ENCODE measurements around the gene RASSF4. TPM values are rescaled to one million over a fixed set of nuclear protein-coding genes. Genes with fewer than 3 reads are reported as not detected.

The RASSF4 gene
- total RNA-seq, 4 donors from 2014 or later, result 1.7 to 22.5 (median 7.4) TPM

DNA sequence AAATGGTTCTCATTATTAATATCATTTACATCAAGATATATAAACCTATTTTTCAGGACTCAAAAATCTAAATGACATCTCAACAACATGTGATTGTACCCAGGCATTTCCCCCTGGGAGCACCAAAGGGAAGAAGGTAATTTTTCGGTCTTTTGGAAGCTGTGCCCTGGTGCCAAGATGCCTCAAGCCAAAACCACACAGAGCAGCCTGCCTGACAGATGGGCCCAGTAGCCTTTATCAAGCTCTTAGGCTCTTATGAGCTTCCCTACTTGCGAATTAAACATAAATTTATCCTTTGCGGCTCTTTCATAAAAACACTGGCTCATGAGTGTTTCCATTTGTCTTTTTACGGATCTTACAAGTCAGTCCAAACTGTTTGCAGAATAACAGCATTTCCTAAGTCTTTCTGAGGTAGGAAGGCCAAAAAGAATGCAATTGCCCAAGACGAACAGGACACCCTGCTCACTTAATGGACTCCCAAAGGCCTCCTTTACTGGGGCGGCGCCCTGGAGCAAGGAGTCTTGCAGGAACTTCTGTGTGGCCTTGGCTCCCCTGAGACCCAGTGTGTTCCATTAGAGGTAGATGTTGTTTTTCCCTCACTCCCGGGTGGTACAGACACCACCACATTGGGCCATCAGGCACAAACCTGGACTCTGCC is 4.1 kb upstream of the RASSF4 start:
- Histone ChIP-seq H3K27ac (peak overlapping the region in 3 of 4 donors; percentile 8 to 57 (median 31)), H3K4me3 (no peak overlapping the region), H3K9me3 (no peaks in the 10 kb centered on the region), H3K36me3 (peaks cover 0 to 8% (median 0%) of the 10 kb centered on the region in 3 donors), H3K27me3 (no peaks in the 10 kb centered on the region), H3K4me1 (peaks cover 7 to 33% (median 22%) of the 10 kb centered on the region in 3 donors)
- intact Hi-C loops (cut with DNase I), result no loop called here
- TF ChIP-seq POLR2A (IDR thresholded peaks at IDR 0.05), result no peak
- TF ChIP-seq, protein P1, sequence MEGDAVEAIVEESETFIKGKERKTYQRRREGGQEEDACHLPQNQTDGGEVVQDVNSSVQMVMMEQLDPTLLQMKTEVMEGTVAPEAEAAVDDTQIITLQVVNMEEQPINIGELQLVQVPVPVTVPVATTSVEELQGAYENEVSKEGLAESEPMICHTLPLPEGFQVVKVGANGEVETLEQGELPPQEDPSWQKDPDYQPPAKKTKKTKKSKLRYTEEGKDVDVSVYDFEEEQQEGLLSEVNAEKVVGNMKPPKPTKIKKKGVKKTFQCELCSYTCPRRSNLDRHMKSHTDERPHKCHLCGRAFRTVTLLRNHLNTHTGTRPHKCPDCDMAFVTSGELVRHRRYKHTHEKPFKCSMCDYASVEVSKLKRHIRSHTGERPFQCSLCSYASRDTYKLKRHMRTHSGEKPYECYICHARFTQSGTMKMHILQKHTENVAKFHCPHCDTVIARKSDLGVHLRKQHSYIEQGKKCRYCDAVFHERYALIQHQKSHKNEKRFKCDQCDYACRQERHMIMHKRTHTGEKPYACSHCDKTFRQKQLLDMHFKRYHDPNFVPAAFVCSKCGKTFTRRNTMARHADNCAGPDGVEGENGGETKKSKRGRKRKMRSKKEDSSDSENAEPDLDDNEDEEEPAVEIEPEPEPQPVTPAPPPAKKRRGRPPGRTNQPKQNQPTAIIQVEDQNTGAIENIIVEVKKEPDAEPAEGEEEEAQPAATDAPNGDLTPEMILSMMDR (IDR thresholded peaks at IDR 0.05), result no peak
- WGBS, 2 donors, result 85 to 91% methylated on average over 7 to 8 of the region's 8 CpGs
- no peak for DNase-seq

DNA sequence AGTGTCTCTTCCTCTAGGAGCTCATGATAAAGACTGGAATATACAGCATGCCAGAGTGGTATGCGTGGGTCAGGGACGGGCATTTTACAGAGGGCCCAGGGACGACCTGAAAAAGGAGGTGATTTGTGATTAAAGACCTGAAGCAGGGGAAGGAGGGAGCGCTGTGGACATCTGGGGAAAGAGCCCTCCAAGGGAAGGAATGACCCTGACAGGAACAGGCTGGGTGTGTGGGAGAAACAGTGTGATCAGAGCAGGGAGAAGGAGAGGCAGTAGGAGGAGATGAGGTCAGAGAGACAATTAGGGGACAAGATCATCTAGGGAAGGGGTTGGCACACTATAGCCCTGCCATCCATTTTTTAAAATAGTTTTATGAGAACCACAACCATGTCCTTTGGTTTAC is 3.4 kb upstream of the RASSF4 start:
- WGBS, 2 donors, result 89 to 90% methylated on average over 4 of the region's 4 CpGs
- Histone ChIP-seq H3K4me3 (no peak overlapping the region), H3K4me1 (peaks cover 7 to 37% (median 25%) of the 10 kb centered on the region in 3 donors), H3K36me3 (peaks cover 0 to 8% (median 0%) of the 10 kb centered on the region in 3 donors), H3K27me3 (no peaks in the 10 kb centered on the region), H3K27ac (peak overlapping the region in 2 of 4 donors; percentile 31 to 57), H3K9me3 (no peaks in the 10 kb centered on the region)
- DNase-seq, result no peak
- TF ChIP-seq POLR2A (IDR thresholded peaks at IDR 0.05), result no peak
- TF ChIP-seq, protein P1 (IDR thresholded peaks at IDR 0.05), result no peak
- intact Hi-C loops (cut with DNase I), result no loop called here

DNA sequence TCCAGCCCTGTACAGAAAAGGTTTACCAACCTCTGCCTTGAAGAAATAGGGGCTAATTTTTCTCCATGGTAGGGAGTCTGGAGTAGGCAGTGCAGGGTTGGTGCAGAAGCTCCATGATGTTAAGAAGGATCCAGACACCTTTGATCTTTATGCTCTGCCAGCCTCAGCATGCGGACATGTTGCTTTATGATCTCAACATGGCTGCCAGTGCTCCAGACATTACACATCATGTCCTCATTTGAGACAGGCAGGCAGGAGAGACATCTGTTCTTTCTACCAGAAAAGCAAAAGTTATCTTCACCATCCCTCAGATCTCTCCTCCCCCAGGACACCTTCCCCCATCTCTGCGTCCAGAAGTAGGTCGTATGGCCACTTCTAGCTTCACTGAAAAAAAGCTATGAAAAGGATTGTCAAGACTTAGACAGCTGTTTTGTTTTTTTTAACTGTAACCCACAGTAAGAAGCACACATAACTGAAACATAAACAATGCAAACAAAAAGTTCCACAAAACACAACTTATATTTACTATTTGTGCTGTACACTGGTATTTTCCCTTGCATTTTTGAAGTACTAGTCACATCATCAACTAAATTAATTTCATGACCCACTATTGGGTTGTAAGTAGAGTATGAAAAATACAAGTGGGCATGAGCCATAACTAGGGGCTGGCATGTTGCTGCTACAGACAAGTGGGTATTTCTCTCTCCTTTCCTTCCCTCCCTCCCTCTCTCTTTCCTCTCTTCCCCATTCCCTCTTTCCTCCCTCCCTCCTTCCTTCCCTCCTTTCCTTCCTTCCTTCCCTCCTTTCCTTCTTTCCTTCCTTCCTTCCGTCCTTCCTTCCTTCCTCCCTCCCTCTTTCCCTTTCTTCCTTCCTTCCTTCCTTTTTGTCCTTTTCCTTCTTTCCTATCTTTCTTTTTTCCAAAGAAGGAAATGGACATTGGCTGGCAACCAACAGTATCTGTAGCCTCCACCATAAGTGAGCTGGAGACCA is 2.6 kb upstream of the RASSF4 start:
- TF ChIP-seq, protein P1 (IDR thresholded peaks at IDR 0.05), result no peak
- TF ChIP-seq POLR2A (IDR thresholded peaks at IDR 0.05), result no peak
- 92 to 97% methylated on average over 4 of the region's 4 CpGs for WGBS, 2 donors
- no peak overlapping the region for H3K4me3 ChIP-seq
- peak overlapping the region in 3 of 4 donors; percentile 3 to 57 (median 31) for H3K27ac ChIP-seq
- no peak for DNase-seq
- H3K4me1 ChIP-seq, result peaks cover 7 to 45% (median 31%) of the 10 kb centered on the region in 3 donors
- intact Hi-C loops (cut with DNase I), result no loop called here
- no peaks in the 10 kb centered on the region for H3K9me3 ChIP-seq
- H3K36me3 ChIP-seq, result peaks cover 0 to 8% (median 0%) of the 10 kb centered on the region in 3 donors
- H3K27me3 ChIP-seq, result no peaks in the 10 kb centered on the region

DNA sequence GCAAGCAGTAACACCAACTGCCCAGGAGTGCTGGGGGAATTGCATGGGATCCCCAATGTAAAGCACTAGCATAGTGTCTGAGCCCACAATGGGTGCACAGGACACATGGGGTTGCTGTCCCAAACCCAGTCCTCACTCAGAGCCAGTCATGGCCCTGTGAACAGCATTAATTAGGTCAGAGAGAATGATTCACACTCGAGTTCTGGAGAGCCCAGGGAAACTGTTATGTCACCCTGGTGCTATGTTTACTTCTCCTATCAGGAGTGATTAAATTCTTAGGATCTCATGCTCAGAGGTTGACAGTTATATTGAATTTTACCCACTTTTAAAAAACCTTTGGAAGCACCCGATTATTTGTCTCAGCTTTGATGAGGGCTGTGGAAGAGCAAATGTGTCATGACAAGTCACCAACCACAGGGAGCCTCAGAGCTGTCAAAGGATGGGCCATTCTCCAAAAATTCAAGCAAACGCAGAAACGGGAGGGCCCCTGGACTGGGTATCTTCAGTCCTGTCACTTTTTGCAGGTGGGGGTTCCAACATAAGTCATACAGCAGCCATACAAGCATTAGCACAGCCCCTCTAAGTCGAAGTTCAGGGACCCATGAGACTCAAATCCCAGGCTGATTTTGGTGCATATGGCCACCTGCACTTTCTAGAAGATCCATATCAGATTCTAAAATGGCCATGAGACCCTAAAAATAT is 1.3 kb upstream of the RASSF4 start:
- Histone ChIP-seq H3K27me3 (no peaks in the 10 kb centered on the region), H3K9me3 (no peaks in the 10 kb centered on the region), H3K36me3 (peaks cover 0 to 8% (median 0%) of the 10 kb centered on the region in 3 donors), H3K4me1 (peaks cover 7 to 58% (median 36%) of the 10 kb centered on the region in 3 donors), H3K27ac (peak overlapping the region; percentile 74 to 93 (median 92)), H3K4me3 (peak overlapping the region; percentile 53 to 90 (median 77))
- no peak for DNase-seq
- intact Hi-C loops (cut with DNase I), result no loop called here
- no peak for TF ChIP-seq POLR2A (IDR thresholded peaks at IDR 0.05)
- TF ChIP-seq, protein P1 (IDR thresholded peaks at IDR 0.05), result no peak
- WGBS, 2 donors, result 18 to 30% methylated on average over 5 of the region's 5 CpGs

Measured in esophagus squamous epithelium (tissue), 5 donors.